HepG2 (cell line): ENCODE results near the gene PGS1. TPM values are rescaled to one million over a fixed set of nuclear protein-coding genes. Genes with fewer than 3 reads are reported as not detected.

Source experiments
- BHLHE40 ChIP-seq: IDR thresholded peaks from 2 replicates; pipeline ENCODE4 v1.6.1; 2011; ENCODE audit warnings: low read length, improper control_type of control experiment
- CCDC6 ChIP-seq: sonication (generic); formaldehyde crosslinking; IDR thresholded peaks from 2 replicates; pipeline ENCODE4 v1.8.1; 2022; ENCODE audit warnings: mild to moderate bottlenecking, missing genetic modification reagents, moderate library complexity
- CEBPB ChIP-seq: IDR thresholded peaks from 2 replicates; pipeline ENCODE4 v1.6.1; 2011; ENCODE audit warnings: low read depth, low read length, improper control_type of control experiment, borderline replicate concordance
- FOXK1 ChIP-seq: sonication (generic); formaldehyde crosslinking; IDR thresholded peaks from 2 replicates; pipeline ENCODE4 v1.4.0; 2020; ENCODE audit warnings: low read depth, missing genetic modification reagents, borderline replicate concordance
- FOXK2 ChIP-seq: fragments of 450-650 bp; IDR thresholded peaks from 2 replicates; pipeline ENCODE4 v1.6.1; 2016
- HOXA5 ChIP-seq: sonication (generic); formaldehyde crosslinking; IDR thresholded peaks from 2 replicates; pipeline ENCODE4 v1.4.0; 2020; ENCODE audit warnings: missing genetic modification reagents
- NCOR1 ChIP-seq: fragments of 200-600 bp; sonication (generic); IDR thresholded peaks from 2 replicates; pipeline ENCODE4 v1.7.0; 2017; ENCODE audit warnings: antibody characterized with exemption, low read length, borderline replicate concordance
- PRPF4 ChIP-seq: fragments of 200-400 bp; formaldehyde crosslinking; IDR thresholded peaks from 2 replicates; pipeline ENCODE4 v1.6.1; 2016; ENCODE audit warnings: low read length, low read depth; ENCODE audit not compliant: poor library complexity, severe bottlenecking
- RXRA ChIP-seq: sonication (generic); formaldehyde crosslinking; IDR thresholded peaks from 2 replicates; pipeline ENCODE4 v1.5.1; 2020; ENCODE audit warnings: missing genetic modification reagents
- SMYD3 ChIP-seq: sonication (generic); formaldehyde crosslinking; IDR thresholded peaks from 2 replicates; pipeline ENCODE4 v1.8.1; 2023; ENCODE audit warnings: mild to moderate bottlenecking, missing genetic modification reagents
- SOX13 ChIP-seq, 3 experiments: fragments of 450-650 bp in 1 of 3; sonication (generic) in 1 of 3; formaldehyde crosslinking in 1 of 3; IDR thresholded peaks in 2 of 3; conservative IDR thresholded peaks in 1 of 3; 2 replicates each; pipeline versions ENCODE4 v1.5.0 to v1.6.1; 2016 to 2020; ENCODE audit warnings: antibody characterized with exemption in 1 of 3, mild to moderate bottlenecking in 1 of 3, missing compliant biosample characterization in 1 of 3, missing genetic modification reagents in 1 of 3, moderate library complexity in 1 of 3
- ZNF331 ChIP-seq: sonication (generic); formaldehyde crosslinking; IDR thresholded peaks from 2 replicates; pipeline ENCODE4 v1.4.0; 2020; ENCODE audit warnings: missing genetic modification reagents
- ZNF644 ChIP-seq: IDR thresholded peaks from 2 replicates; pipeline ENCODE4 v1.6.1; 2016; ENCODE audit warnings: low read depth
- polyA plus RNA-seq, 8 experiments: library from polyadenylated mRNA; depleted of rRNA in 3 of 8; stranded (reverse) in 7 of 8; unstranded in 1 of 8; fragments of >200 nt; fragmentation: Illumina TruSeq in 4 of 8; extraction: Trizol in 4 of 8; gene quantifications; 2 replicates each; pipeline versions ENCODE4 v1.2.1 to v1.2.3, GENCODE V29; 2011 to 2016; ENCODE audit warnings: low read depth in 4 of 8, missing spikeins in 1 of 8, mixed read lengths in 1 of 8; ENCODE audit not compliant: insufficient read depth in 1 of 8
- total RNA-seq, 5 experiments: library from RNA; depleted of rRNA; stranded (reverse); fragments of >200 nt; fragmentation: Illumina TruSeq; extraction: Trizol; gene quantifications; 2 replicates each; pipeline ENCODE4 v1.2.3, GENCODE V29; 2016; ENCODE audit warnings: low read depth in 1 of 5
- TF ChIP-seq, protein P1 (sequence below): sonication (generic); formaldehyde crosslinking; IDR thresholded peaks from 2 replicates; pipeline ENCODE4 v1.4.0; 2020; ENCODE audit warnings: low read depth, missing genetic modification reagents
- TF ChIP-seq, protein P2 (sequence below): sonication (generic); formaldehyde crosslinking; IDR thresholded peaks from 2 replicates; pipeline ENCODE4 v1.5.0; 2020; ENCODE audit warnings: mild to moderate bottlenecking, missing genetic modification reagents, borderline replicate concordance
- TF ChIP-seq, protein P3 (sequence below): IDR thresholded peaks from 2 replicates; pipeline ENCODE4 v1.6.1; 2016; ENCODE audit warnings: mild to moderate bottlenecking, missing biosample characterization, missing genetic modification reagents
- TF ChIP-seq, protein P4 (sequence below): sonication (generic); formaldehyde crosslinking; IDR thresholded peaks from 2 replicates; pipeline ENCODE4 v1.4.0; 2020; ENCODE audit warnings: missing genetic modification reagents

Gene PGS1
- total and polyA plus RNA-seq, 2 of the 13 experiments (the other 11 are each of a cell fraction or from before 2014, with no cell fraction given): 25.9 to 31.5 TPM

DNA sequence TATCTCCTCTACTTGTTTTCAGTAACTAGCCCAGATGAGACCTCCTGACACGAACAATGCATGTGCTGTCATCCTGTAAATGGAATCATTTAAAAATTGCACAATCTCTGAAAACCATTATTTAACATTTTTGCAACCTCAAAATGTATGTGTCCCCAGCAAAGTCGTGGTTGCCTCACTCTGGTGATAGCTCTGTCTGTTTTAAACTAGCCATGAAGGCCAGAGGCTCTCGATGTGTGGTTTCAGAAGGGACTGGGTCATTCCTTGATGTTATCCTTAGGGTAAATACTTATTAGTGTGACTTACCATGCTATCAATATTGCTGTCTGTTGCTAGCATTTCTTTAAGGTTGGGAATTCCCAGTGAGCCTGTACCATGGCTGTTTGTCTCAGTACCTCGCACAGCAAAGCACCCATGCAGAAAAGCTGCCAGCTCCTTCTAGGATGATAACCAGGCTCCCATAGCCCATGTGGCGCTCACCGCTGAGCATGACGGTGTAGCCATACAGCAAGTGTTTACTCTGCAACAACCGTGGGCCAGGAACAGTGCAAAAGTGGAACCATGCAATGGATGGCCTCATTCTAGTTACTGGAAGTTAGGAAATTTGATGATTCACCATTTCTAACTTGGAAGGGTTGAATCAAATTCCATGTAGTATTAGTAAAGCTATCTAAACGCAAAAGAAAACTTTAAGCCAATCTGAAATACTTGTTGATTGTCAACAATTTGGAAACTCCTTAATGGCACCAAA, 2.9 kb upstream of the PGS1 start (continued):
- TF ChIP-seq, protein P1, sequence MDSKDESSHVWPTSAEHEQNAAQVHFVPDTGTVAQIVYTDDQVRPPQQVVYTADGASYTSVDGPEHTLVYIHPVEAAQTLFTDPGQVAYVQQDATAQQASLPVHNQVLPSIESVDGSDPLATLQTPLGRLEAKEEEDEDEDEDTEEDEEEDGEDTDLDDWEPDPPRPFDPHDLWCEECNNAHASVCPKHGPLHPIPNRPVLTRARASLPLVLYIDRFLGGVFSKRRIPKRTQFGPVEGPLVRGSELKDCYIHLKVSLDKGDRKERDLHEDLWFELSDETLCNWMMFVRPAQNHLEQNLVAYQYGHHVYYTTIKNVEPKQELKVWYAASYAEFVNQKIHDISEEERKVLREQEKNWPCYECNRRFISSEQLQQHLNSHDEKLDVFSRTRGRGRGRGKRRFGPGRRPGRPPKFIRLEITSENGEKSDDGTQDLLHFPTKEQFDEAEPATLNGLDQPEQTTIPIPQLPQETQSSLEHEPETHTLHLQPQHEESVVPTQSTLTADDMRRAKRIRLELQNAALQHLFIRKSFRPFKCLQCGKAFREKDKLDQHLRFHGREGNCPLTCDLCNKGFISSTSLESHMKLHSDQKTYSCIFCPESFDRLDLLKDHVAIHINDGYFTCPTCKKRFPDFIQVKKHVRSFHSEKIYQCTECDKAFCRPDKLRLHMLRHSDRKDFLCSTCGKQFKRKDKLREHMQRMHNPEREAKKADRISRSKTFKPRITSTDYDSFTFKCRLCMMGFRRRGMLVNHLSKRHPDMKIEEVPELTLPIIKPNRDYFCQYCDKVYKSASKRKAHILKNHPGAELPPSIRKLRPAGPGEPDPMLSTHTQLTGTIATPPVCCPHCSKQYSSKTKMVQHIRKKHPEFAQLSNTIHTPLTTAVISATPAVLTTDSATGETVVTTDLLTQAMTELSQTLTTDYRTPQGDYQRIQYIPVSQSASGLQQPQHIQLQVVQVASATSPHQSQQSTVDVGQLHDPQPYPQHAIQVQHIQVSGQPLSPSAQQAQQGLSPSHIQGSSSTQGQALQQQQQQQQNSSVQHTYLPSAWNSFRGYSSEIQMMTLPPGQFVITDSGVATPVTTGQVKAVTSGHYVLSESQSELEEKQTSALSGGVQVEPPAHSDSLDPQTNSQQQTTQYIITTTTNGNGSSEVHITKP (CRISPR knock-in tag): peak; percentile 25; the same call in 1 of the 2 replicates
- TF ChIP-seq FOXK1 (CRISPR knock-in tag) (peak; percentile 58; the same call in 1 of the 2 replicates), NCOR1 (peak; percentile 24; the same call in 1 of the 2 replicates), RXRA (CRISPR knock-in tag) (0 out of 2 replicates have a peak, but pooled peaks have one; percentile 2), CCDC6 (CRISPR knock-in tag) (peak; percentile 65; the same call in 1 of the 2 replicates), SOX13 (IDR thresholded peaks at IDR 0.05) (peak; percentile 50), SOX13 (CRISPR knock-in tag; conservative IDR thresholded peaks at IDR 0.05 in 1 of 2, IDR thresholded peaks at IDR 0.05 in 1 of 2) (peak in 1 of 2 experiments; percentile 92; a peak in 2 of 4 replicates), SMYD3 (0 out of 2 replicates have a peak, but pooled peaks have one; percentile 28), PRPF4 (no peak), HOXA5 (CRISPR knock-in tag) (0 out of 2 replicates have a peak, but pooled peaks have one; percentile 40), BHLHE40 (no peak), ZNF331 (CRISPR knock-in tag) (peak; percentile 17; the same call in 1 of the 2 replicates), CEBPB (peak; percentile 97), ZNF644 (peak; percentile 92), FOXK2 (no peak)
- TF ChIP-seq, protein P2, sequence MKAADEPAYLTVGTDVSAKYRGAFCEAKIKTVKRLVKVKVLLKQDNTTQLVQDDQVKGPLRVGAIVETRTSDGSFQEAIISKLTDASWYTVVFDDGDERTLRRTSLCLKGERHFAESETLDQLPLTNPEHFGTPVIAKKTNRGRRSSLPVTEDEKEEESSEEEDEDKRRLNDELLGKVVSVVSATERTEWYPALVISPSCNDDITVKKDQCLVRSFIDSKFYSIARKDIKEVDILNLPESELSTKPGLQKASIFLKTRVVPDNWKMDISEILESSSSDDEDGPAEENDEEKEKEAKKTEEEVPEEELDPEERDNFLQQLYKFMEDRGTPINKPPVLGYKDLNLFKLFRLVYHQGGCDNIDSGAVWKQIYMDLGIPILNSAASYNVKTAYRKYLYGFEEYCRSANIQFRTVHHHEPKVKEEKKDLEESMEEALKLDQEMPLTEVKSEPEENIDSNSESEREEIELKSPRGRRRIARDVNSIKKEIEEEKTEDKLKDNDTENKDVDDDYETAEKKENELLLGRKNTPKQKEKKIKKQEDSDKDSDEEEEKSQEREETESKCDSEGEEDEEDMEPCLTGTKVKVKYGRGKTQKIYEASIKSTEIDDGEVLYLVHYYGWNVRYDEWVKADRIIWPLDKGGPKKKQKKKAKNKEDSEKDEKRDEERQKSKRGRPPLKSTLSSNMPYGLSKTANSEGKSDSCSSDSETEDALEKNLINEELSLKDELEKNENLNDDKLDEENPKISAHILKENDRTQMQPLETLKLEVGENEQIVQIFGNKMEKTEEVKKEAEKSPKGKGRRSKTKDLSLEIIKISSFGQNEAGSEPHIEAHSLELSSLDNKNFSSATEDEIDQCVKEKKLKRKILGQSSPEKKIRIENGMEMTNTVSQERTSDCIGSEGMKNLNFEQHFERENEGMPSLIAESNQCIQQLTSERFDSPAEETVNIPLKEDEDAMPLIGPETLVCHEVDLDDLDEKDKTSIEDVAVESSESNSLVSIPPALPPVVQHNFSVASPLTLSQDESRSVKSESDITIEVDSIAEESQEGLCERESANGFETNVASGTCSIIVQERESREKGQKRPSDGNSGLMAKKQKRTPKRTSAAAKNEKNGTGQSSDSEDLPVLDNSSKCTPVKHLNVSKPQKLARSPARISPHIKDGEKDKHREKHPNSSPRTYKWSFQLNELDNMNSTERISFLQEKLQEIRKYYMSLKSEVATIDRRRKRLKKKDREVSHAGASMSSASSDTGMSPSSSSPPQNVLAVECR: peak; percentile 14; the same call in 1 of the 2 replicates
- TF ChIP-seq, protein P3, sequence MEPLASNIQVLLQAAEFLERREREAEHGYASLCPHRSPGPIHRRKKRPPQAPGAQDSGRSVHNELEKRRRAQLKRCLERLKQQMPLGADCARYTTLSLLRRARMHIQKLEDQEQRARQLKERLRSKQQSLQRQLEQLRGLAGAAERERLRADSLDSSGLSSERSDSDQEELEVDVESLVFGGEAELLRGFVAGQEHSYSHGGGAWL: no peak
- TF ChIP-seq, protein P4, sequence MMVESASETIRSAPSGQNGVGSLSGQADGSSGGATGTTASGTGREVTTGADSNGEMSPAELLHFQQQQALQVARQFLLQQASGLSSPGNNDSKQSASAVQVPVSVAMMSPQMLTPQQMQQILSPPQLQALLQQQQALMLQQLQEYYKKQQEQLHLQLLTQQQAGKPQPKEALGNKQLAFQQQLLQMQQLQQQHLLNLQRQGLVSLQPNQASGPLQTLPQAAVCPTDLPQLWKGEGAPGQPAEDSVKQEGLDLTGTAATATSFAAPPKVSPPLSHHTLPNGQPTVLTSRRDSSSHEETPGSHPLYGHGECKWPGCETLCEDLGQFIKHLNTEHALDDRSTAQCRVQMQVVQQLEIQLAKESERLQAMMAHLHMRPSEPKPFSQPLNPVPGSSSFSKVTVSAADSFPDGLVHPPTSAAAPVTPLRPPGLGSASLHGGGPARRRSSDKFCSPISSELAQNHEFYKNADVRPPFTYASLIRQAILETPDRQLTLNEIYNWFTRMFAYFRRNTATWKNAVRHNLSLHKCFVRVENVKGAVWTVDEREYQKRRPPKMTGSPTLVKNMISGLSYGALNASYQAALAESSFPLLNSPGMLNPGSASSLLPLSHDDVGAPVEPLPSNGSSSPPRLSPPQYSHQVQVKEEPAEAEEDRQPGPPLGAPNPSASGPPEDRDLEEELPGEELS (CRISPR knock-in tag): 0 out of 2 replicates have a peak, but pooled peaks have one; percentile 24
